MCF 10A (cell line): ENCODE measurements around the gene TTC33. TPM values are rescaled to one million over a fixed set of nuclear protein-coding genes. Genes with fewer than 3 reads are reported as not detected.

Experiments used
- BruUV-seq: library from RNA; stranded (reverse); fragments of 400-500 nt; replicated peaks from 2 replicates; lab custom pipeline; 2021; lab: Mats Ljungman, UMichigan
- CTCF ChIA-PET: fragments of 300-600 bp; sonication (Branson Sonifier 250); formaldehyde crosslinking; extraction: SDS; loops from one replicate; lab custom pipeline; 2021; ENCODE audit warnings: antibody characterized with exemption, inconsistent platforms; lab: Yijun Ruan, JAX
- POLR2A ChIA-PET: fragments of 300-600, 350-650 bp; sonication (Branson Sonifier 250); formaldehyde crosslinking; extraction: SDS; loops from one replicate; lab custom pipeline; 2020; ENCODE audit warnings: antibody characterized with exemption, inconsistent platforms; lab: Yijun Ruan, JAX
- DNase-seq: peaks from one replicate; pipeline ENCODE4 v3.0.0-alpha.2; 2018; ENCODE audit not compliant: unreplicated experiment
- H3K27ac Mint-ChIP-seq: one replicate; pipeline ENCODE4 v1.8.0; 2022; ENCODE audit warnings: mild to moderate bottlenecking, low read depth, mixed read lengths; ENCODE audit not compliant: unreplicated experiment
- H3K27me3 Mint-ChIP-seq: one replicate; pipeline ENCODE4 v1.8.0; 2022; ENCODE audit warnings: mixed read lengths; ENCODE audit not compliant: insufficient read depth, unreplicated experiment
- H3K36me3 Mint-ChIP-seq: one replicate; pipeline ENCODE4 v1.8.0; 2022; ENCODE audit warnings: mild to moderate bottlenecking, moderate library complexity, mixed read lengths; ENCODE audit not compliant: insufficient read depth, unreplicated experiment
- H3K4me1 Mint-ChIP-seq: one replicate; pipeline ENCODE4 v1.8.0; 2022; ENCODE audit warnings: mixed read lengths; ENCODE audit not compliant: insufficient read depth, unreplicated experiment
- H3K4me3 Mint-ChIP-seq: one replicate; pipeline ENCODE4 v1.8.0; 2022; ENCODE audit warnings: mild to moderate bottlenecking, moderate library complexity, mixed read lengths; ENCODE audit not compliant: unreplicated experiment
- H3K9me3 Mint-ChIP-seq: one replicate; pipeline ENCODE4 v1.8.0; 2022; ENCODE audit warnings: mixed read lengths; ENCODE audit not compliant: unreplicated experiment
- intact Hi-C: fragments of 100-400 bp; cut with micrococcal nuclease; formaldehyde crosslinking; loops from 2 replicates; pipeline ENCODE4 v1.14.1; 2022
- total RNA-seq: library from RNA; stranded (reverse); gene quantifications from 2 replicates; pipeline ENCODE4 v1.2.3, GENCODE V29; 2022
- TF ChIP-seq, protein P1 (sequence below): fragments of 200-600 bp; IDR thresholded peaks from one replicate; pipeline ENCODE4 v1.8.0; 2022; ENCODE audit warnings: antibody characterized with exemption, mild to moderate bottlenecking; ENCODE audit not compliant: unreplicated experiment

TTC33 gene
- total RNA-seq, 1 experiment from 2014 or later, result 13.3 TPM

GRCh38 chr5:40603378-40603777 lies 152.4 kb downstream of the TTC33 start:
- intact Hi-C loops, result loop anchor here (5.0 kb wide), 1 partner anchor 74 kb away; the partner anchor contains the start of gene PTGER4
- Mint-ChIP-seq H3K36me3 (no peaks in the 10 kb centered on the region), H3K27me3 (no peaks in the 10 kb centered on the region), H3K9me3 (no peaks in the 10 kb centered on the region), H3K4me1 (peaks cover 32% of the 10 kb centered on the region), H3K4me3 (no peak overlapping the region), H3K27ac (peak overlapping the region; percentile 55)
- TF ChIP-seq, protein P1, sequence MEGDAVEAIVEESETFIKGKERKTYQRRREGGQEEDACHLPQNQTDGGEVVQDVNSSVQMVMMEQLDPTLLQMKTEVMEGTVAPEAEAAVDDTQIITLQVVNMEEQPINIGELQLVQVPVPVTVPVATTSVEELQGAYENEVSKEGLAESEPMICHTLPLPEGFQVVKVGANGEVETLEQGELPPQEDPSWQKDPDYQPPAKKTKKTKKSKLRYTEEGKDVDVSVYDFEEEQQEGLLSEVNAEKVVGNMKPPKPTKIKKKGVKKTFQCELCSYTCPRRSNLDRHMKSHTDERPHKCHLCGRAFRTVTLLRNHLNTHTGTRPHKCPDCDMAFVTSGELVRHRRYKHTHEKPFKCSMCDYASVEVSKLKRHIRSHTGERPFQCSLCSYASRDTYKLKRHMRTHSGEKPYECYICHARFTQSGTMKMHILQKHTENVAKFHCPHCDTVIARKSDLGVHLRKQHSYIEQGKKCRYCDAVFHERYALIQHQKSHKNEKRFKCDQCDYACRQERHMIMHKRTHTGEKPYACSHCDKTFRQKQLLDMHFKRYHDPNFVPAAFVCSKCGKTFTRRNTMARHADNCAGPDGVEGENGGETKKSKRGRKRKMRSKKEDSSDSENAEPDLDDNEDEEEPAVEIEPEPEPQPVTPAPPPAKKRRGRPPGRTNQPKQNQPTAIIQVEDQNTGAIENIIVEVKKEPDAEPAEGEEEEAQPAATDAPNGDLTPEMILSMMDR, result no peak
- DNase-seq, result no peak
- no TSS peak for BruUV-seq
- ChIA-PET CTCF (no interaction called here), POLR2A (interaction anchor here (1.2 kb wide), 1 partner anchor 74 kb away, joined by 4 read pairs; no protein-coding TSS in a partner anchor)

DNA sequence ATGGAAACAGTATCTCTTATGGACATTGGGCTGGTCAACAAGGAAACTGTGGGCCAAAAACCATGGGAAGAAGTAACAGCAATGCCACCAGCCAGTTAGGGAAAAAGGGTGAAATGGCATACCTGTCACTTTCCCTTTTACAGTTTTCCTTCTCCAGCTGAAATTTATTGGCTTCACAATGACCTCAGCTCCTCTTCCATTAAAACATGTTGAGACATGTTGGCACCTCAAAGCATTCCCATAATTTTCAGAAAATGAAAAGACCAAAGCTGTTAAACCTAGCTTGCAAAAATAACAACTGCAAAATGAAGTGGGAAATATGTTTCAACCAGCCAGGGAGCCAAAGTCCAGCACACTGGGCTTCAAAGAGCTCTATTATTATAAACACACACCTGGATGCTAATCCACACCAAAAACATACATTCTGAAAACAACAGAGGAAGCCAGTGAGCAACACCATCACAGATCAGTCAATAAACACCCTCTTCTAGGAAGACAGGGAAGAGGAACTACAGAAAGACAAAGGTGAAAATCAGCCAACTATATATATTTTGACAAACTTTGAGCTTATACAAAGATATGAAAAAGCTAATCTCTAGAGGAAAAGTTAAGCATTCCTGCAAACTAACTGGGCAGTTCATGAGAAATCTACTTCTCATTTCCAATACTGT lies 154.4 kb downstream of the TTC33 start:
- peak; percentile 6 for DNase-seq
- H3K27me3 Mint-ChIP-seq, result no peaks in the 10 kb centered on the region
- TF ChIP-seq, protein P1, result no peak
- H3K27ac Mint-ChIP-seq, result peak overlapping the region; percentile 63
- intact Hi-C loops, result loop anchor here (5.0 kb wide), 1 partner anchor 76 kb away; the partner anchor contains the start of gene PTGER4
- H3K36me3 Mint-ChIP-seq, result no peaks in the 10 kb centered on the region
- no TSS peak for BruUV-seq
- H3K4me3 Mint-ChIP-seq, result no peak overlapping the region
- H3K4me1 Mint-ChIP-seq, result peaks cover 32% of the 10 kb centered on the region
- CTCF ChIA-PET, result interaction anchor here (1.0 kb wide), 1 partner anchor 14 kb away, joined by 3 read pairs; no protein-coding TSS in a partner anchor
- POLR2A ChIA-PET, result interaction anchor here (0.5 to 1.3 kb wide), 8 partner anchors 26 to 1527 kb away, joined by 3 to 6 read pairs (median 3); partner anchors contain the start of gene PTGER4
- no peaks in the 10 kb centered on the region for H3K9me3 Mint-ChIP-seq

- H3K27me3 Mint-ChIP-seq, result no peaks in the 10 kb centered on the region
- intact Hi-C loops, result loop anchor here (5.0 kb wide), 1 partner anchor 77 kb away; the partner anchor contains the start of gene PTGER4
- BruUV-seq, result no TSS peak
- no peaks in the 10 kb centered on the region for H3K9me3 Mint-ChIP-seq
- H3K4me1 Mint-ChIP-seq, result peaks cover 24% of the 10 kb centered on the region
- no peak overlapping the region for H3K4me3 Mint-ChIP-seq
- H3K36me3 Mint-ChIP-seq, result no peaks in the 10 kb centered on the region
- DNase-seq, result no peak
- CTCF ChIA-PET, result no interaction called here
- TF ChIP-seq, protein P1, result no peak
- POLR2A ChIA-PET, result interaction anchor here (0.5 kb wide), 1 partner anchor 686 kb away, joined by 3 read pairs; no protein-coding TSS in a partner anchor
- no peak overlapping the region for H3K27ac Mint-ChIP-seq
These were observed 155.4 kb downstream of the TTC33 start for GRCh38 chr5:40600383-40600782.

- CTCF ChIA-PET, result interaction anchor here (1.2 kb wide), 1 partner anchor 188 kb away, joined by 3 read pairs; no protein-coding TSS in a partner anchor
- intact Hi-C loops, result loop anchor here (5.0 kb wide), 1 partner anchor 78 kb away; the partner anchor contains the start of gene PTGER4
- Mint-ChIP-seq H3K27ac (peak overlapping the region; percentile 57), H3K9me3 (no peaks in the 10 kb centered on the region), H3K27me3 (no peaks in the 10 kb centered on the region), H3K36me3 (no peaks in the 10 kb centered on the region), H3K4me1 (peaks cover 25% of the 10 kb centered on the region), H3K4me3 (no peak overlapping the region)
- TF ChIP-seq, protein P1, result no peak
- DNase-seq, result no peak
- BruUV-seq, result no TSS peak
- POLR2A ChIA-PET, result interaction anchor here (0.8 to 1.5 kb wide), 2 partner anchors 13 to 228 kb away, joined by 3 to 5 read pairs; no protein-coding TSS in a partner anchor
These were observed 156.1 kb downstream of the TTC33 start for GRCh38 chr5:40599676-40600075.
